Measurements from ENCODE around the gene GMNN. TPM values are rescaled to one million over a fixed set of nuclear protein-coding genes. Genes with fewer than 3 reads are reported as not detected.
"Not testable (repeated sequence)": the region's sequence is repeated elsewhere in the genome, so short reads cannot be mapped to it uniquely, and the experiment has no call there.

The GMNN gene
- 20.1 TPM for total RNA-seq (ENCODE audit: unreplicated experiment)
- long read RNA-seq, transcript GMNN-201 (7 exons, 1,262 nt) = major isoform, 19 of 24 reads
- long read RNA-seq, partial matches to known transcripts = 1 of 24 reads
- long read RNA-seq, other reads (novel, unspliced or antisense) = 0 of 24 reads

DNA sequence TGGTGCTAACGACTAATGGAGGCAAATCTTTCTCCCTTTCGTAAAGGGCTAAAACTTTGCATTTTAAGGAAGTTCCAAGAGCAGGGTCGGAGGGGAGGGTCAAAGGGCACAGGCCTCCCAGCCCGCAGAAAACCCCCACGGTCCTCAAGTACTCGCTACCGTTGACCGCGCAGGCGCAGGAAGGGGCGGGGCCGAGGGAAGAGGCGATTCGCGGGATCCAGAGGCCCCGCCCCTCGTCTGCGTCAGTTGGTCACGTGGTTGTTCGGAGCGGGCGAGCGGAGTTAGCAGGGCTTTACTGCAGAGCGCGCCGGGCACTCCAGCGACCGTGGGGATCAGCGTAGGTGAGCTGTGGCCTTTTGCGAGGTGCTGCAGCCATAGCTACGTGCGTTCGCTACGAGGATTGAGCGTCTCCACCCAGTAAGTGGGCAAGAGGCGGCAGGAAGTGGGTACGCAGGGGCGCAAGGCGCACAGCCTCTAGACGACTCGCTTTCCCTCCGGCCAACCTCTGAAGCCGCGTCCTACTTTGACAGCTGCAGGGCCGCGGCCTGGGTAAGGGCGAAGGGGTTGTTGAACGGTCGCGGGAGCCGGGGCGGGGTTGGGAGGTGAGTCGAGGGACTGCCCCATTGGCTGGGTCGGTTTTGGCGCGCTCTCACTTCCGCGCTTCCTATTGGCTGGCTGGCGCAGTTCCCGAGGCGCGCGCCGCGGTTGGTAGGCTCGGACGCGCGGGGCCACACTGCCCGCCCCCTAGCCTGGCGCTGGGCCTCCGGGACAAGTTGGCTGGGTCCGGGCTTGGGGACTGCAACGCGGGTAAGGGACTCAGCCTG lies at the start of gene GMNN:
Gene GMNN (plus strand): TSS at position 242 of the 824 bp plus-strand sequence. CDS start 2,310 bp downstream, outside the sequence.
- Mint-ChIP-seq H3K4me1 (ENCODE audit: low read depth, unreplicated experiment) (peaks cover 7% of the 10 kb centered on the region), H3K9me3 (ENCODE audit: unreplicated experiment) (peaks cover 1% of the 10 kb centered on the region), H3K4me3 (ENCODE audit: unreplicated experiment) (peak within 1 kb of the TSS; percentile 95), H3K27me3 (ENCODE audit: unreplicated experiment) (no peaks in the 10 kb centered on the region), H3K27ac (ENCODE audit: unreplicated experiment) (peak within 1 kb of the TSS; percentile 79), H3K36me3 (ENCODE audit: unreplicated experiment) (no peaks in the 10 kb centered on the region)
- DNase-seq = peak; percentile 100
- TF ChIP-seq, protein P1, sequence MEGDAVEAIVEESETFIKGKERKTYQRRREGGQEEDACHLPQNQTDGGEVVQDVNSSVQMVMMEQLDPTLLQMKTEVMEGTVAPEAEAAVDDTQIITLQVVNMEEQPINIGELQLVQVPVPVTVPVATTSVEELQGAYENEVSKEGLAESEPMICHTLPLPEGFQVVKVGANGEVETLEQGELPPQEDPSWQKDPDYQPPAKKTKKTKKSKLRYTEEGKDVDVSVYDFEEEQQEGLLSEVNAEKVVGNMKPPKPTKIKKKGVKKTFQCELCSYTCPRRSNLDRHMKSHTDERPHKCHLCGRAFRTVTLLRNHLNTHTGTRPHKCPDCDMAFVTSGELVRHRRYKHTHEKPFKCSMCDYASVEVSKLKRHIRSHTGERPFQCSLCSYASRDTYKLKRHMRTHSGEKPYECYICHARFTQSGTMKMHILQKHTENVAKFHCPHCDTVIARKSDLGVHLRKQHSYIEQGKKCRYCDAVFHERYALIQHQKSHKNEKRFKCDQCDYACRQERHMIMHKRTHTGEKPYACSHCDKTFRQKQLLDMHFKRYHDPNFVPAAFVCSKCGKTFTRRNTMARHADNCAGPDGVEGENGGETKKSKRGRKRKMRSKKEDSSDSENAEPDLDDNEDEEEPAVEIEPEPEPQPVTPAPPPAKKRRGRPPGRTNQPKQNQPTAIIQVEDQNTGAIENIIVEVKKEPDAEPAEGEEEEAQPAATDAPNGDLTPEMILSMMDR (IDR thresholded peaks at IDR 0.05; ENCODE audit: partially characterized antibody, unreplicated experiment) = no peak

- H3K4me3 Mint-ChIP-seq (ENCODE audit: unreplicated experiment) = not testable (repeated sequence)
Observed at GRCh38 chr6:24730653-24731052, 44.1 kb upstream of the GMNN start.

GRCh38 chr6:24731456-24732134 lies 43.1 kb upstream of the GMNN start:
- not testable (repeated sequence) for H3K27me3 Mint-ChIP-seq (ENCODE audit: unreplicated experiment); H3K4me3 Mint-ChIP-seq (ENCODE audit: unreplicated experiment); H3K36me3 Mint-ChIP-seq (ENCODE audit: unreplicated experiment); DNase-seq; H3K27ac Mint-ChIP-seq (ENCODE audit: unreplicated experiment); H3K4me1 Mint-ChIP-seq (ENCODE audit: low read depth, unreplicated experiment); H3K9me3 Mint-ChIP-seq (ENCODE audit: unreplicated experiment)

More at GRCh38 chr6:24730653-24731052, 44.1 kb upstream of the GMNN start:
- H3K27ac Mint-ChIP-seq (ENCODE audit: unreplicated experiment); H3K9me3 Mint-ChIP-seq (ENCODE audit: unreplicated experiment); H3K27me3 Mint-ChIP-seq (ENCODE audit: unreplicated experiment); H3K4me1 Mint-ChIP-seq (ENCODE audit: low read depth, unreplicated experiment); DNase-seq; H3K36me3 Mint-ChIP-seq (ENCODE audit: unreplicated experiment): not testable (repeated sequence)

GRCh38 chr6:24734166-24734565 lies 40.6 kb upstream of the GMNN start:
- Mint-ChIP-seq H3K36me3 (ENCODE audit: unreplicated experiment) (peaks cover 9% of the 10 kb centered on the region), H3K9me3 (ENCODE audit: unreplicated experiment) (no peaks in the 10 kb centered on the region), H3K27ac (ENCODE audit: unreplicated experiment) (no peak overlapping the region), H3K27me3 (ENCODE audit: unreplicated experiment) (no peaks in the 10 kb centered on the region), H3K4me3 (ENCODE audit: unreplicated experiment) (no peak overlapping the region), H3K4me1 (ENCODE audit: low read depth, unreplicated experiment) (no peaks in the 10 kb centered on the region)
- TF ChIP-seq, protein P1 (IDR thresholded peaks at IDR 0.05; ENCODE audit: partially characterized antibody, unreplicated experiment) = no peak
- DNase-seq = no peak

- H3K9me3 Mint-ChIP-seq (ENCODE audit: unreplicated experiment) = not testable (repeated sequence)
Observed at GRCh38 chr6:24734710-24735109, 40.0 kb upstream of the GMNN start.

GRCh38 chr6:24738741-24739140 lies 36.0 kb upstream of the GMNN start:
- Mint-ChIP-seq H3K27ac (ENCODE audit: unreplicated experiment) (no peak overlapping the region), H3K27me3 (ENCODE audit: unreplicated experiment) (no peaks in the 10 kb centered on the region), H3K36me3 (ENCODE audit: unreplicated experiment) (no peaks in the 10 kb centered on the region), H3K4me3 (ENCODE audit: unreplicated experiment) (no peak overlapping the region), H3K9me3 (ENCODE audit: unreplicated experiment) (peaks cover 3% of the 10 kb centered on the region), H3K4me1 (ENCODE audit: low read depth, unreplicated experiment) (no peaks in the 10 kb centered on the region)
- no peak for DNase-seq
- TF ChIP-seq, protein P1 (IDR thresholded peaks at IDR 0.05; ENCODE audit: partially characterized antibody, unreplicated experiment) = no peak

More at GRCh38 chr6:24734710-24735109, 40.0 kb upstream of the GMNN start:
- H3K27ac Mint-ChIP-seq (ENCODE audit: unreplicated experiment); H3K4me1 Mint-ChIP-seq (ENCODE audit: low read depth, unreplicated experiment); DNase-seq; H3K4me3 Mint-ChIP-seq (ENCODE audit: unreplicated experiment); H3K36me3 Mint-ChIP-seq (ENCODE audit: unreplicated experiment); H3K27me3 Mint-ChIP-seq (ENCODE audit: unreplicated experiment): not testable (repeated sequence)

All from glutamatergic neuron (in vitro differentiated cells).